Measurements from ENCODE around the gene AKR1B1.

AKR1B1 gene

GRCh38 chr7:134446923-134447322 lies 12.0 kb downstream of the AKR1B1 start:
- in situ Hi-C loops (cut with HindIII; ENCODE audit: low sequenced_read_pairs) = loop anchor here (10.0 kb wide), 1 partner anchor 68 kb away; no protein-coding TSS in a partner anchor

- in situ Hi-C loops (cut with HindIII; ENCODE audit: low sequenced_read_pairs) = loop anchor here (10.0 kb wide), 1 partner anchor 68 kb away; no protein-coding TSS in a partner anchor
Observed at GRCh38 chr7:134446446-134446845, 12.5 kb downstream of the AKR1B1 start.

GRCh38 chr7:134444961-134445315 lies 14.0 kb downstream of the AKR1B1 start:
- in situ Hi-C loops (cut with HindIII; ENCODE audit: low sequenced_read_pairs) = loop anchor here (10.0 kb wide), 1 partner anchor 70 kb away; no protein-coding TSS in a partner anchor

- in situ Hi-C loops (cut with HindIII; ENCODE audit: low sequenced_read_pairs) = loop anchor here (10.0 kb wide), 1 partner anchor 70 kb away; no protein-coding TSS in a partner anchor
Observed at GRCh38 chr7:134444198-134444960, 14.5 kb downstream of the AKR1B1 start.

GRCh38 chr7:134443396-134444070 lies 15.4 kb downstream of the AKR1B1 start:
- in situ Hi-C loops (cut with HindIII; ENCODE audit: low sequenced_read_pairs) = loop anchor here (10.0 kb wide), 1 partner anchor 71 kb away; no protein-coding TSS in a partner anchor

GRCh38 chr7:134442441-134443220 lies 16.3 kb downstream of the AKR1B1 start:
- in situ Hi-C loops (cut with HindIII; ENCODE audit: low sequenced_read_pairs) = loop anchor here (10.0 kb wide), 1 partner anchor 72 kb away; no protein-coding TSS in a partner anchor

GRCh38 chr7:134441264-134441663 lies 17.6 kb downstream of the AKR1B1 start:
- in situ Hi-C loops (cut with HindIII; ENCODE audit: low sequenced_read_pairs) = loop anchor here (10.0 kb wide), 1 partner anchor 74 kb away; no protein-coding TSS in a partner anchor

- in situ Hi-C loops (cut with HindIII; ENCODE audit: low sequenced_read_pairs) = loop anchor here (10.0 kb wide), 1 partner anchor 74 kb away; no protein-coding TSS in a partner anchor
Observed at GRCh38 chr7:134440476-134440875, 18.4 kb downstream of the AKR1B1 start.

GRCh38 chr7:134440067-134440466 lies 18.8 kb downstream of the AKR1B1 start:
- in situ Hi-C loops (cut with HindIII; ENCODE audit: low sequenced_read_pairs) = loop anchor here (10.0 kb wide), 1 partner anchor 75 kb away; no protein-coding TSS in a partner anchor

- in situ Hi-C loops (cut with HindIII; ENCODE audit: low sequenced_read_pairs) = no loop called here
Observed at GRCh38 chr7:134438946-134439345, 20.0 kb downstream of the AKR1B1 start.

GRCh38 chr7:134435161-134435920 lies 23.6 kb downstream of the AKR1B1 start:
- in situ Hi-C loops (cut with HindIII; ENCODE audit: low sequenced_read_pairs) = no loop called here

GRCh38 chr7:134434701-134435100 lies 24.2 kb downstream of the AKR1B1 start:
- in situ Hi-C loops (cut with HindIII; ENCODE audit: low sequenced_read_pairs) = no loop called here

- in situ Hi-C loops (cut with HindIII; ENCODE audit: low sequenced_read_pairs) = no loop called here
Observed at GRCh38 chr7:134433430-134433829, 25.5 kb downstream of the AKR1B1 start.

- in situ Hi-C loops (cut with HindIII; ENCODE audit: low sequenced_read_pairs) = no loop called here
Observed at GRCh38 chr7:134432296-134433152, 26.4 kb downstream of the AKR1B1 start.

- in situ Hi-C loops (cut with HindIII; ENCODE audit: low sequenced_read_pairs) = no loop called here
Observed at GRCh38 chr7:134431815-134432214, 27.1 kb downstream of the AKR1B1 start.

- in situ Hi-C loops (cut with HindIII; ENCODE audit: low sequenced_read_pairs) = no loop called here
Observed at GRCh38 chr7:134429481-134429880, 29.4 kb downstream of the AKR1B1 start.

- in situ Hi-C loops (cut with HindIII; ENCODE audit: low sequenced_read_pairs) = no loop called here
Observed at GRCh38 chr7:134428942-134429341, 30.0 kb downstream of the AKR1B1 start.

- in situ Hi-C loops (cut with HindIII; ENCODE audit: low sequenced_read_pairs) = no loop called here
Observed at GRCh38 chr7:134427896-134428295, 31.0 kb downstream of the AKR1B1 start.

GRCh38 chr7:134425777-134426176 lies 33.1 kb downstream of the AKR1B1 start:
- in situ Hi-C loops (cut with HindIII; ENCODE audit: low sequenced_read_pairs) = no loop called here

Measured in DLD1 (cell line).